ENCODE results near the gene NANOS3. TPM values are rescaled to one million over a fixed set of nuclear protein-coding genes. Genes with fewer than 3 reads are reported as not detected.

The NANOS3 gene
- total and polyA plus RNA-seq, 4 donors, result 0.81 to 1.5 (median 0.82) TPM; not detected in 1

GRCh38 chr19:13877303-13877702 lies 369 bp downstream of the NANOS3 start:
- no peaks in the 10 kb centered on the region for H3K36me3 ChIP-seq (ENCODE audit: control insufficient read depth in 4 of 4, insufficient read depth in 4 of 4, low read length in 4 of 4)
- WGBS, 2 donors, result 90 to 96% methylated on average over 27 of the region's 27 CpGs
- no peaks in the 10 kb centered on the region for H3K27me3 ChIP-seq (ENCODE audit: control insufficient read depth in 3 of 3, insufficient read depth in 3 of 3, low read length in 2 of 3)
- ATAC-seq (ENCODE audit: insufficient read depth, low FRiP score) (no peak), DNase-seq (no peak)
- H3K4me3 ChIP-seq, result no peak overlapping the region
- no peak for TF ChIP-seq CTCF (IDR thresholded peaks at IDR 0.05; ENCODE audit: control extremely low read depth, extremely low read depth)
- H3K9me3 ChIP-seq (ENCODE audit: control insufficient read depth in 4 of 4, insufficient read depth in 3 of 4, low read length in 3 of 4), result no peaks in the 10 kb centered on the region
- H3K4me1 ChIP-seq (ENCODE audit: control insufficient read depth in 5 of 5, insufficient read depth in 5 of 5, low read length in 5 of 5), result peaks cover 0 to 25% (median 10%) of the 10 kb centered on the region in 5 donors
- H3K27ac ChIP-seq (ENCODE audit: low read depth in 1 of 2, low read length in 1 of 2), result no peak overlapping the region
- no peak overlapping the region for H3K9ac ChIP-seq (ENCODE audit: insufficient read depth in 1 of 2, low read length in 2 of 2)

- TF ChIP-seq CTCF (IDR thresholded peaks at IDR 0.05; ENCODE audit: control extremely low read depth, extremely low read depth), result peak; percentile 99
- WGBS, 2 donors, result 6% methylated on average over 29 to 34 of the region's 34 CpGs
- peaks cover 0 to 29% (median 10%) of the 10 kb centered on the region in 5 donors for H3K4me1 ChIP-seq (ENCODE audit: control insufficient read depth in 5 of 5, insufficient read depth in 5 of 5, low read length in 5 of 5)
- H3K36me3 ChIP-seq (ENCODE audit: control insufficient read depth in 4 of 4, insufficient read depth in 4 of 4, low read length in 4 of 4), result no peaks in the 10 kb centered on the region
- peak overlapping the region in 1 of 2 donors; percentile 38 for H3K9ac ChIP-seq (ENCODE audit: insufficient read depth in 1 of 2, low read length in 2 of 2)
- no peaks in the 10 kb centered on the region for H3K9me3 ChIP-seq (ENCODE audit: control insufficient read depth in 4 of 4, insufficient read depth in 3 of 4, low read length in 3 of 4)
- no peaks in the 10 kb centered on the region for H3K27me3 ChIP-seq (ENCODE audit: control insufficient read depth in 3 of 3, insufficient read depth in 3 of 3, low read length in 2 of 3)
- peak overlapping the region; percentile 26 to 69 for H3K27ac ChIP-seq (ENCODE audit: low read depth in 1 of 2, low read length in 1 of 2)
- DNase-seq (peak; percentile 94 to 98 (median 96)), ATAC-seq (ENCODE audit: insufficient read depth, low FRiP score) (peak; percentile 97)
- H3K4me3 ChIP-seq, result no peak overlapping the region
Measured at GRCh38 chr19:13880059-13881043, 3.4 kb downstream of the NANOS3 start.

- Histone ChIP-seq H3K9ac (ENCODE audit: insufficient read depth in 1 of 2, low read length in 2 of 2) (peak overlapping the region in 1 of 2 donors; percentile 32), H3K27me3 (ENCODE audit: control insufficient read depth in 3 of 3, insufficient read depth in 3 of 3, low read length in 2 of 3) (no peaks in the 10 kb centered on the region), H3K9me3 (ENCODE audit: control insufficient read depth in 4 of 4, insufficient read depth in 3 of 4, low read length in 3 of 4) (no peaks in the 10 kb centered on the region), H3K27ac (ENCODE audit: low read depth in 1 of 2, low read length in 1 of 2) (peak overlapping the region in 1 of 2 donors; percentile 69), H3K36me3 (ENCODE audit: control insufficient read depth in 4 of 4, insufficient read depth in 4 of 4, low read length in 4 of 4) (no peaks in the 10 kb centered on the region), H3K4me3 (no peak overlapping the region), H3K4me1 (ENCODE audit: control insufficient read depth in 5 of 5, insufficient read depth in 5 of 5, low read length in 5 of 5) (peaks cover 0 to 29% (median 10%) of the 10 kb centered on the region in 5 donors)
- 25 to 49% methylated on average over 12 of the region's 12 CpGs for WGBS, 2 donors
- DNase-seq (peak; percentile 52 to 60 (median 56)), ATAC-seq (ENCODE audit: insufficient read depth, low FRiP score) (no peak)
- TF ChIP-seq CTCF (IDR thresholded peaks at IDR 0.05; ENCODE audit: control extremely low read depth, extremely low read depth), result no peak
Measured at GRCh38 chr19:13881251-13881691, 4.3 kb downstream of the NANOS3 start.
